Gastroesophageal sphincter (tissue), 4 donors: ENCODE measurements around the gene GLI3. TPM values are rescaled to one million over a fixed set of nuclear protein-coding genes. Genes with fewer than 3 reads are reported as not detected.

Experiments used
- ATAC-seq: fragments of 150-250 bp; one replicate; pipeline ENCODE4 v1.9.1; 2016; ENCODE audit warnings: mild to moderate bottlenecking, moderate library complexity
- H3K27ac ChIP-seq, 4 donors: fragments of 200-600 bp; sonication (generic) in 3 of 4; 1 replicate in 3 of 4; 2 replicates in 1 of 4; pipeline ENCODE4 v1.5.1; 2016 to 2019
- H3K27me3 ChIP-seq: fragments of 200-600 bp; sonication (generic); one replicate; pipeline ENCODE4 v1.5.1; 2019
- H3K36me3 ChIP-seq, 2 donors: fragments of 200-600 bp; sonication (generic); one replicate each; pipeline ENCODE4 v1.5.1; 2019; ENCODE audit warnings: control low read depth in 1 of 2
- H3K4me1 ChIP-seq, 3 donors: fragments of 200-600 bp; sonication (generic); 1 replicate in 2 of 3; 2 replicates in 1 of 3; pipeline ENCODE4 v1.5.1; 2016 to 2019; ENCODE audit warnings: control low read depth in 2 of 3
- H3K4me3 ChIP-seq, 2 donors: fragments of 200-600 bp; sonication (generic); one replicate each; pipeline ENCODE4 v1.5.1; 2019; ENCODE audit warnings: mild to moderate bottlenecking in 1 of 2, moderate library complexity in 1 of 2
- H3K9me3 ChIP-seq, 3 donors: fragments of 200-600 bp; sonication (generic); one replicate each; pipeline ENCODE4 v1.5.1; 2017 to 2019; ENCODE audit warnings: control low read depth in 2 of 3
- CTCF ChIP-seq, 4 experiments: fragments of 200-600 bp in 2 of 4; fragments of 450-650 bp in 2 of 4; sonication (generic) in 1 of 4; IDR thresholded peaks; one replicate each; pipeline ENCODE4 v1.5.1; 2017 to 2019; ENCODE audit warnings: antibody characterized with exemption in 4 of 4, mild to moderate bottlenecking in 2 of 4, moderate library complexity in 2 of 4
- EP300 ChIP-seq: sonication (generic); formaldehyde crosslinking; IDR thresholded peaks from one replicate; pipeline ENCODE4 v1.6.1; 2017; ENCODE audit warnings: antibody characterized with exemption, mild to moderate bottlenecking
- POLR2A ChIP-seq, 2 donors: fragments of 450-650 bp; IDR thresholded peaks; one replicate each; pipeline ENCODE4 v1.6.1; 2017; ENCODE audit warnings: antibody characterized with exemption in 2 of 2, mild to moderate bottlenecking in 2 of 2, moderate library complexity in 1 of 2
- POLR2AphosphoS5 ChIP-seq: sonication (generic); formaldehyde crosslinking; IDR thresholded peaks from one replicate; pipeline ENCODE4 v1.6.1; 2017; ENCODE audit warnings: antibody characterized with exemption
- WGBS, 2 donors: methylation state at CpG; one replicate each; pipeline ENCODE4 v1.1.5; 2018; ENCODE audit warnings: low coverage in 1 of 2; 5-methylcytosine and 5-hydroxymethylcytosine counted together
- total RNA-seq, 4 donors: library from RNA; depleted of rRNA; stranded (reverse); fragments of >200 nt; gene quantifications; one replicate each; pipeline ENCODE4 v1.1.0, GENCODE V29; 2016

GLI3 gene
- total RNA-seq, 4 donors from 2014 or later: 7.3 to 18.2 (median 12.6) TPM

DNA sequence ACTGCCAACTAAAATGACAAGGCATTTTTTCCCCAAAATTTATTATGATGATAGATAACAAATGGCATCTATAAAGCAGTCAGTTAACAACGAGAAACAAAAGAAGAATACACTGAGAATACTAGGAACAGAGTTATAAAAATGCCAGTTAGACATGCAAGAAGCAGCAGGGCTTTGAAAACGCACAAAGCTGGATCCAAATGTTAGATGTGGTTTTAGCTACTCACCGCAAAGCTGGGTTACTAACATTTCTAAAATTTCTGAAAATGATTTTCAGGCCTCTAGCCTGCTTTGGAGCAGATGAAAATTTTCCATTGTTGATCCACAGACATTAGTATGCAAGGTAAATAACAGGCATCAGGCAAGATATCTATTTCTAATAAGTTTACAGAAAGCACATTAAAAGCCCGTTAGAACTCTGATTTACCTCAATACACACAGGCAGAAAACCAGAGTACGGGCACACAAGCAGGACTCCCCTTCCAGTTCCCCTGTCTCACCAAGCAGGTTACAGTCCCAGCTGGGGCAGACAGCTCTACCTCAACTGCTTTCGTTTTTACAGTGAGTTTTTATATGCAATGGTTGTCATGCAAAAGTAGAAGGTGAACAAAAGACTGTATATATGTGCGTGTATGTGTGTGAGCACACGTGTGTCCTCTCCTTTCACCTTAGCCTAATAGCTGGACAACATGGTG lies 37.9 kb downstream of the GLI3 start:
- H3K36me3 ChIP-seq: no peaks in the 10 kb centered on the region
- ATAC-seq: no peak
- WGBS, 2 donors: 62 to 74% methylated on average over 5 to 8 of the region's 8 CpGs
- peak overlapping the region in 2 of 4 donors; percentile 12 to 14 for H3K27ac ChIP-seq
- no peak overlapping the region for H3K4me3 ChIP-seq
- peaks cover under 1 to 22% (median 3%) of the 10 kb centered on the region in 3 donors for H3K4me1 ChIP-seq
- no peaks in the 10 kb centered on the region for H3K9me3 ChIP-seq
- TF ChIP-seq POLR2AphosphoS5: no peak
- TF ChIP-seq CTCF (IDR thresholded peaks at IDR 0.05): no peak
- no peak for TF ChIP-seq POLR2A (IDR thresholded peaks at IDR 0.05)
- no peak for TF ChIP-seq EP300
- no peaks in the 10 kb centered on the region for H3K27me3 ChIP-seq

GRCh38 chr7:42198296-42198695 lies 38.7 kb downstream of the GLI3 start:
- Histone ChIP-seq H3K27ac (no peak overlapping the region), H3K4me1 (peaks cover 2 to 30% (median 11%) of the 10 kb centered on the region in 3 donors), H3K27me3 (no peaks in the 10 kb centered on the region), H3K4me3 (no peak overlapping the region), H3K36me3 (no peaks in the 10 kb centered on the region), H3K9me3 (no peaks in the 10 kb centered on the region)
- TF ChIP-seq POLR2A (IDR thresholded peaks at IDR 0.05): no peak
- TF ChIP-seq CTCF (IDR thresholded peaks at IDR 0.05): no peak
- TF ChIP-seq POLR2AphosphoS5: no peak
- TF ChIP-seq EP300: no peak
- no peak for ATAC-seq
- whole genome bisulfite sequencing, 2 donors: 80 to 92% methylated on average over 3 to 6 of the region's 6 CpGs

DNA sequence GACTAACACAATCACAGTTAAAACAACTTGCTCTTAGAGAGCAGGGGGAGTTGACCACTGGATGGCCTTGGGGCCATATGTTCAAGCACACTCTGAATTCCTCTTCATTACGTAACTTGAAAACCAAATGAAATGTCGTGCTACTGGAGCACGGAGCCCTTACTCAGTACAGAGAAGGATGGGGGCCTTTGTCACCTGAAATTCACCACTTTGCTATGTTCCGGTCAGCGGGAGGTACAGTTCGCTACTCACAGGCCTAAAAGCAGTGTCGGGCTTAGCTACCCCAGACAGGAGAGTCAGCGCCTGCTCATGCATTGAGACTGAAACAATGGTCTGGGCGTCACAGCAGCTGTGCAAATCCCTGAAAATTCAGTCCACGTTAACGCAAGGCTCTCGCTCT lies 39.6 kb downstream of the GLI3 start:
- Histone ChIP-seq H3K36me3 (no peaks in the 10 kb centered on the region), H3K9me3 (no peaks in the 10 kb centered on the region), H3K4me3 (no peak overlapping the region), H3K27me3 (no peaks in the 10 kb centered on the region), H3K27ac (no peak overlapping the region), H3K4me1 (peaks cover 2 to 38% (median 15%) of the 10 kb centered on the region in 3 donors)
- TF ChIP-seq CTCF (IDR thresholded peaks at IDR 0.05) (no peak), POLR2AphosphoS5 (no peak)
- no peak for ATAC-seq
- WGBS, 2 donors: 95 to 100% methylated on average over 1 to 7 of the region's 12 CpGs

DNA sequence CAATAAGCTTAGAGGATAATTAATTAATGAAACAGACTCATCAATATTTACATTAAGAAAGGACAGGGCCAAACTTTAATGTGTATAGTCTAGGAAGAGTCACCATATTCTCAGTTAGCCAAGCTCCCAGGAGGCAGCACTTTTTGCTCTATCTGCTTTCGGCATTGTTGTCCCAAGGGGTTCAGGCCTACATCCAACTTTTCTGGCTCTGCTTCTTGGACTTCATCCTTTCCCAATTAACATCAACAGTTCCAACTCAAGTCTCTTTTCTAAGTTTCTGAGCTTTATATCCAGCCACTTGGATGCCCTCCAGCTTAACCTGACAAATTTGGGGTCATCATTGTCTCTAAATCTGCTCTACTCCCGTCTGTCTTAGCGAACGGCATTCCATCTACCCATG lies 42.8 kb downstream of the GLI3 start:
- peak; percentile 34 for ATAC-seq
- H3K9me3 ChIP-seq: no peaks in the 10 kb centered on the region
- WGBS, 2 donors: 33 to 47% methylated on average over 4 of the region's 4 CpGs
- TF ChIP-seq CTCF (IDR thresholded peaks at IDR 0.05) (no peak), EP300 (no peak), POLR2A (IDR thresholded peaks at IDR 0.05) (no peak), POLR2AphosphoS5 (no peak)
- no peak overlapping the region for H3K4me3 ChIP-seq
- H3K4me1 ChIP-seq: peaks cover 2 to 42% (median 15%) of the 10 kb centered on the region in 3 donors
- H3K27ac ChIP-seq: peak overlapping the region in 1 of 4 donors; percentile 9
- no peaks in the 10 kb centered on the region for H3K36me3 ChIP-seq
- no peaks in the 10 kb centered on the region for H3K27me3 ChIP-seq

- no peak for TF ChIP-seq POLR2A (IDR thresholded peaks at IDR 0.05)
- no peak for TF ChIP-seq CTCF (IDR thresholded peaks at IDR 0.05)
- TF ChIP-seq EP300: no peak
- TF ChIP-seq POLR2AphosphoS5: no peak
- peaks cover 2 to 36% (median 15%) of the 10 kb centered on the region in 3 donors for H3K4me1 ChIP-seq
- H3K36me3 ChIP-seq: no peaks in the 10 kb centered on the region
- H3K27ac ChIP-seq: peak overlapping the region in 2 of 4 donors; percentile 9 to 17
- no peaks in the 10 kb centered on the region for H3K27me3 ChIP-seq
- no peaks in the 10 kb centered on the region for H3K9me3 ChIP-seq
- ATAC-seq: no peak
- no peak overlapping the region for H3K4me3 ChIP-seq
- 49 to 58% methylated on average over 8 of the region's 8 CpGs for WGBS, 2 donors
Measured at GRCh38 chr7:42193471-42194129, 43.4 kb downstream of the GLI3 start.
